Measurements from ENCODE around the gene SNRPD3.
"Not testable (repeated sequence)": the region's sequence is repeated elsewhere in the genome, so short reads cannot be mapped to it uniquely, and the experiment has no call there.

Gene SNRPD3

DNA sequence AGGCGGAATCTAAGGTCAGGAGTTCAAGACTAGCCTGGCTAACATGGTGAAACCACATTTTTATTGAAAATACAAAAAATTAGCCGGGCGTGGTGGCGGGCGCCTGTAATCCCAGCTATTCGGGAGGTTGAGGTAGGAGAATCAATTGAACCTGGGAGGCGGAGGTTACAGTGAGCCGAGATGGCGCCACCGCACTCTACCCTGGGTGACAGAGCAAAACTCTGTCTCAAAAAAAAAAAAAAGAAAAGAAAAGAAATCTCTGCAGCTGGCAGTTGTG is 37.7 kb downstream of the SNRPD3 start:
- DNase-seq: not testable (repeated sequence)

DNA sequence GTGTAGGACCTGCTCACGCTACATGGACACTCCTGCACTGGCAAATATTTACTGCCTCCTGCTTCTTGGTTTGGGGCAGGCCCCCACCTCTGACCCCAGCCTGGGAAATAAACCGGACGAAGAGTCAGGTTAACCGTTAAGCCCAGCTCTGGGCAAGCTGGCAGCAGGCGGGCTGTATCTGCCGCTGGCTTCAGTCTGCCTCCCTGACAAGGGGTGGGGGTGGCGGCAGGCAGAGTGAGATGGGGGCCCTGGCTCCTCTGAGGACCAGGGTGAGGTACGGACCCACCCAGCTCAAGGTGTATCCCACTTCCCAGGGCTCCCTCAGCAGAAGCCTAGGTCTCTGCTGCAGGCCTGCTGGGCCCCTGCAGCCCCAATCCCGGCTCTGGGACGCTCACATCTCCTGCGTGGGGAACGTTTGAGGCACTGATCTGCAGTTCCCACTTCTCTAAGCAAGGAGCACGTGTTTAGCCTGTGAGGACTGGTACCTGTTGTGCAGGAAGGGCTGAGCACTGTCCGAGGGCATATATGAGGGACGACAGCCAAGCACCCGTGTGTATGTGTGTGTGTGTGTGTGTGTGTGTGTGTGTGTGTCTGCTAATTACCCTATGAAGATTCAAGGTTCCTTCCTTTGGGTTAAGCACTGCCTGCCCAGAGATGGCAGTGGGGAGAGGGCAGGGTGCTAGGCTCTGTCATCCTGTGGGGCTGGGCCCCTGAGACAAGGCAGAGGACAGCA is 38.2 kb downstream of the SNRPD3 start:
- no peak for DNase-seq

DNA sequence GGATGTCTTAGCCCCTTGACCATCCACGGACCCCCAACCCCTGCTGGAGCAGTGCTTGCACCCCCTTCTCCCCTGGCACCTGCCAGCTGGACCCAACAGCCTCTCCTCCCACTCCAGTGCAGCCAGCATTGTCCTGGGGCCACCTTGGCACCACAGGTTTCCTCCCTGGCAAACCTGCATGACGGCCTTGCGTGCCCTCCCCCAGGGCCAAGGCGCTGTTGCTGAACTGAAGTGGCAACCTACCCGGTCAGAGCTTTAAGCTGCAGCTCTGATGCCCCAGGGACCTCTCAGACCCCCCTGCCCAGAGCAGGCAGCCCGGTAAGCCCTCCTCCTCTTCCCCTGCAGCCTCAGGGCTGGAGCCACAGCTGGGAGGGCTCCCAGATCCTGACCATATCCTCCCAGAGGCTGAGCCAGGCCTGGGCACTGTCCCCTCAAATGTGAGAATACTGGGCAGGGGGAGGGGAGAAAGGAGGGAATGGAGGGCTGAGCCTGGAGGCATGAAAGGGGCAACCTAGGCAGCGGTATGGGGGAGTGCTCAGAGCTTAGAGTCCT is 38.8 kb downstream of the SNRPD3 start:
- DNase-seq: no peak

DNA sequence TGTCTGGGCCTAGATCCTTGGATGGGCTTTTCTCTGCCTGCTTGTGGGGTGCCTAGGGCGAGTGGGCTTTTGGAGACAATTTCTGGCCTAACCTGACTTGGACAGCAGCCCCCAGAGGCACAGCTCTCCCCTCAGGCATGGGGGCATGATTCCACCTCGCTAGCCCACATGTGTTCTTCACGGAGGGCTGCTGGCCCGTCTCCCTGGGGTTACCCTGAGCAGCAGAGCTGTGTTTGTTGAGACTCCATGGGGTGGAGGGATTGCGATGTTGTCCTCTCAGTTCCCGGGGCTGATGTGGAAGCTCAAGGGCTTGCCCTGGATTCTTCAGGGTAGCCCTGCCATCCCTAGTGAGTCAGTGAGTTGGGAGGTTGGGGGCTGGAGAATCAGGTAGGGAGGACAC is 39.4 kb downstream of the SNRPD3 start:
- no peak for DNase-seq

DNA sequence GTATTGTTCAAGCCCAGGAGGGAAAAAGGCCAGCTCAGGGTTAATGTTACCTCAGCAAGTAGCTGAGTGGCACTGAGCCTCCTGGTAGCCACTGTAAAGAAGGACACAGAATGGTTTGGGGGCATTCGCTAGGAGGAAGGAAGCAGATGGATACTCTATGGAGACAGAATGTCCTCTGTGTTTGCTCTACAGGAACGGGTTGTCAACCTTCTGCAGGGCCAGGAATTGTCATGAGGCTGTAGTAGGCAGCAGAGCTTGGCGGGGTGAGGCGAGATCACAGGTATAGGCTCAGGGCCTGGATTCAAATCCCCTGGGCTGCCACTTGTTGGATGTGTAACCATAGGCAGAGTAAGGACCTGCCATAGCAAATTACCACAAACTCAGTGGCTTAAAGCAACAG is 40.1 kb downstream of the SNRPD3 start:
- no peak for DNase-seq

DNA sequence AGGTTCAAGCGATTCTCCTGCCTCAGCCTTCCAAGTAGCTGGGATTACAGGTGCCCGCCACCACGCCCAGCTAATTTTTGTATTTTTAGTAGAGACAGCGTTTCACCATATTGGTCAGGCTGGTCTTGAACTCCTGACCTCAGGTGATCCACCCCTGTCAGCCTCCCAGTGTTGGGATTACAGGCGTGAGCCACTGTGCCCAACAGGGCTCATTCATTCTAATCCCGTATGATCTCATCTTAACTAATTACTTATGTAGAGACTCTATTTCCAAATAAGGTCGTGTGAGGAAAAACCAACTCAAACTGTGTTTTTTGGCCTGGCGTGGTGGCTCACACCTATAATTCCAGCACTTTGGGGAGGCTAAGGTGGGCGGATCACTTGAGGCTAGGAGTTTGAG is 41.3 kb downstream of the SNRPD3 start:
- not testable (repeated sequence) for DNase-seq

DNA sequence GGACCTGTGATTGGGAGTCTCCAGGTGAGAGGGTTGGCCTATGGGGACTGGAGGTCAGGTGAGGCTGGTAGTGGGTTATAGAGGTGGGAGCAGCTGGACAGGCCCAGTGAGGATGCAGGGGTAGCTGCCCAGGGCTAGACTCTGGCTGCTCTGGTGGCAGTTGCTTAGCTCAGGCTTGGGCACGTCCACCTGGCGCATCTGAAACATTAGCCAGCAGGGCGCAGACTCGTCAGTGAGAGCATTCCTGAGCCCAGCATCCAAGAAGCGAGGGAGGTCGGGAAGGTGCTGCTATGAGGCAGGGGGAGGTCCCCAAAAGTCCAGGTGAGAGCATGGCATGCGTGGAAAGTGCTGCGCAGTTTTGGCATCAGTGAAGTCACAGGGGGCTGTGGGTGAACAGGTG is 43.7 kb downstream of the SNRPD3 start:
- DNase-seq: no peak

DNA sequence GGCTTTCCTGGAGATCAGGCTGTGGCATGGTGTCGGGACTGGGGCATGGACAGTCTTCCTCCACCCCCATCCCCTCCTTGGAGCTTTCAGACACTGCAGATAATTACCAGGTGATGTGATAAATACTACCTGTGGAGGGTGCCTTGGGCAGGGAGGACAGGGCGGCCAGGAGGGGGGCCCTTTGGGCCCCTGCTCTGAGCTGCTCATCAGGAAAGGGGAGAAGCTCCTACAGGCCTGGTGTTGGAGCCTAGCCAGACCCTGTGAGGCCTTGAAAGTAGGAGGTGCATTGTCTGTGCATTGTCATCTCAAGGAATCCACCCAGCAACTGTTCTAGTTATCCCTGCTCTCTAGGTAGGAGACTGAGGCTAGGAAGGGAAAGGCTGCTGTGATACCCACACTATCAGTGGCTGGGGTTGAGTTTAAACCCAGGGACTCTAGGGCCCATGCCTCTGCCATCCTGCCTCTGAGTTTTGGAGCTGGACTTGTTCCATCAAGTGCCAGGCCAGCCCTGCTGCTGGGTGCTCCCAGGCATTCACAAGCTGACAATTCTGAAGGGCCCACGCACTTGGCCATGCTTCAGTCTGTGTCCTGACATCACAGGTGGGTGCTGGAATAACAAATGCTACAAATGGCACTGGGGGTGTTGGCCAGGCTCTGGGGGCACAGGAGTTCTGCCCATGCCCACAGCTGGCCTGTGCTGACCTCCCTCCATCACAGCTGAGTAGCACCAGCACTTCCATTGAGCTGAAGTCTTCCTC is 44.3 kb downstream of the SNRPD3 start:
- DNase-seq: not testable (repeated sequence)

DNA sequence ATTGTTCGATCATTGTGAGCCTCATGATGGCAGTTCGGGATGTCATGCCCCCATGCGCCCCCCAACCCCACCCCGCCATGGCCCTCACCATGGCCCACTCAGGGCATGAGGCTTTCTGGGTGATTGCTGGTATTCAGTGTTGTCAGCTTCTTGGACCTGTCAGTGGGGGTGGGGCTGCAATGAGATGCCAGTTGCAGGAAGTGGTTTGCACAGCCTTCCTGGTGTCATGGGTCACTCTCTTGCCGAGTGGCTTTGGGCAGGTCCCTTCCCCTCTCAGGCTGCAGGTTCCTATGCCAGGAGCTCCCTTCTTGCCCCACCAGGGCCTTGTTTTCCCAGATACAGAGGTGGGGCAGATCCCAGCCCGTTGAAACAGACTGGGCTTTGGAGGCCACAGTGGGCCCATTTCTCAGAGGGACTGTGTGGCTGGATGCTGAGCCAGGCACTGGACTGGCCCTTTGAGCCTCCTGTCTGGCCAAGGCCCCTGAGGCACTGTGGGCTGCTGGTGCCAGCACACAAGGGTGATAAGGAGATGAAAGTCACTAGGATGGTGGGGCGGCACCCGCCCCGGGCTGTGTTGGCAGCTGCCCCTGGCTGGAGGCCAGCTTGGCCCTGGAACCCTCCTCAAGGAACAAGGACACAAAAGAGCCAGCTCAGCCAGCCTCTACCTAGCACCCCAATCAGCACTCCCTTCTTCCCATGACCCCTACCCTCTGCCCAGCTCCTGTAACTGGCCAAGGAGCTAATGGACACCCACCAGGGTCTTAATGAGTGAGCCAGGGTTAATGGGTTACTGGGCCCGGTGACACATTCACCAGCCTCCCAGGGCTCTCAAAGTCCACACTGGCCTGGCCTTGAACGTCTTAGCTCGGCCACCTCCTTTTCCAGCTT is 45.7 kb downstream of the SNRPD3 start:
- DNase-seq: peak in 1 of 2 experiments; percentile 29

DNA sequence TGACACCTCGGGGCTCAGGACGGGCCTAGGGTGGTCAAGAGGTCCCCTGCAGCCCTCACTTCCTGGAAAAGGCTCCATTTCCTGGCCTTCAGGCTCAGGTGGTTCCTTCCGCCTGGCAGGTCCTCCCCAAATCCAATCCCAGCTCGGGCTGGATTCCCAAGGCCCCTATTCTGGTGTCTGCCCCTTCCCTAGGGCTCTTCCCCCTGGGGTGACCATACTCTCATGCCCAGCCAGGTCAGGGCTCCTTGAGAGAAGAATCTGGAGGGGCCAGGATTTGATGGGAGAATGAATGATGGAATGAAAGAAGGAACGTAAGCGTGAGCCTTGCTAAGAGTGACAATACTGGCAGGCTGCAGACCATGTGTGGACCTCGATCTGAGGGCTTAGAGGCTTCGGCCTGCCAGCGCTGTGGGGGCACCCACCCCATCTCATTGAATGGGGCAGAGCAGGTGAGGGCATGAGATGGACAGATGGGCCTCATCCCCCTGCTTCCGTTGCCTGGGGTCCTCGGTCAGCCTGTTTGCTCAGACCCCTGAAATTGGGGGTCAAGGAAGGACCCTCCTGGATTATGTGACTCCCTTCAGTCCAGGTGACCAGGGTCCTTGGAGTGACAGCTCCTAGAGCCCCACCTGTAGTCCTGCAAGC is 46.4 kb downstream of the SNRPD3 start:
- not testable (repeated sequence) for DNase-seq

DNA sequence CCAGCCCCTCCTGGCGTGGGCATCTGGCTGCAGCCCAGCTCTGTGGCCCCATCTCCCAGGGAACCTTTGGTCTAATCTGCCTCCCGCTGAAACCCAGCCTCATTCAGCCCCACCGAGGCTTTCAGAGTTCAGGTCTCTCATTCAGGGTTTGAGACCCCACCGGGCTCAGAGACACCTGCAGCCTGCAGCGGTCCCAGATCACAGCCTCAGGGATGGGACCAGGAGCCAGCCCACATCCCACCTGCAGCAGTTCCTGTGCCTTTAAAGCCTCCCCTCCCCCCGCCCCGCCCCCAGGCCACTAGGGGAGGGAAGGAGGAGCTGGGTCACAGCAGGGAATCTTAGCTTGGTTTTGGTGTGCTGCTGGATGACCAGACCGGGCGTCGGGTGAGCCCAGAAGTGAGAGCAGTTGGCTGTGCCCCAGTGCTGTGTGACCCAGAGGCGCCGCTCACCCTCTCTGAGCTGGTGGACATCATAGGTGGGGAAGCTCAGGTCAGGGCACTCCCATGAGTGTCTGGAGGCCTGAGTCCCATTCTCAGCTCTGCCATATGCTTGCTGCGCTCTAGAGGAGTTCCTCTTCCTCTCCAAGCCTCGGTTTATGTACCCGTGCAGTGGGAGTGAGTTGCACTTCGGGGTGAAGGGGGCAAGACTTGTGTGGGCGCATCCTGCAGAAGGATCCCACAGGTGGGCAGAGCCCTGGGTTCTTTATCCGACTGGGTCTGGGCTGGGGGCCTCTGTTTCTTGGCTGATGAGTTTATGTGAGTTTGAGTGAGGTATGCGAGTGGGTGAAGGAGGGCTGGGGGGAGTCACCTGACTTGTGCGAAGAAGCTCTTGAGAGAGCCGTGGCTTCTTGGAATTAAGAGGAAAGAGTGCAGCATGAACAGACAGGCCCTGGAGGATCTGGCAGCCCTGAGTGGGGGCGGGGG is 47.3 kb downstream of the SNRPD3 start, which contains the start of gene GGT1:
GGT1 (plus strand) TSS at position 347 of the 923 bp plus-strand sequence. CDS start 7,889 bp downstream, outside the sequence.
- not testable (repeated sequence) for DNase-seq

DNA sequence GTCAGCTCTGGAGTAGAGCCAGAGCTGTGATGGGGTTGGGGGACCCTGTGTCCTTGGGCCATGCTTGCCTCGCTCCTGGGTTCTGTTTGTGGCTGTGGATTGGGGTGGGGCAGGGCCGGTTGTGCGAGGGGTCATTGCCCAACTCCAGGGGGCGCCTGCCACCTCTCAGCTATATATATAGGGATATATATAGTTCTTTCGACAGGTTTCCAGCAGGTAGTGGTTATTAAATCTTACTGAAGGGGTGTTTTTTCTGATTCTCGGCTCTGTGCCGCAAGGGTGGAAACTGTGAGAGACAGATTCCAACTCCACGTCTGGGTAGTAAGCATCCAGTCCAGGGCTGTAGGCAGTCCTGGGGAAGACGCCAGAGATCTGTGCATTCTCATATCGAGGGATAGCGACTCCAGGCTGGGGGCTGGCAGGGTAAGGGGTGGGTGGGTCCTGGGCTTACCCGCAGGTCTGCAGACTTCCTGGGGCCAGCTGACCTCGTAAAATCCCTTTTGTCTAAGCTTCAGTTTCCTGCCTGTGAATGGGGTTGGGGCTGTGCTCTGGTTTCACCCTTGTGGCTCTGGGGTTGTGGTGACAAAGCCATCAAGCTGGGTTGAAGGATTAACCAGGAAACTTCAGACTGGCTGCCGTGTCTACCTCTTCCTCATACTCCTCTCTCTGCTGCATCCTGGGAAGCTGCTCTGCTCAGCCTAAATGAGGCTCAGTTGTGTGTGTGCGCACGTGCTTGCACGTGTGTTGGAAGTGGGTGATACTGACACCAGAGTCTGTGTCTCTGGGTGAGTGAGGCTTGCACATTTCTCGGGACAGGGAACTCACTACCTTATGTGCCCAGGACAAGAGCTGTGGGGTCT is 48.2 kb downstream of the SNRPD3 start:
- not testable (repeated sequence) for DNase-seq

DNA sequence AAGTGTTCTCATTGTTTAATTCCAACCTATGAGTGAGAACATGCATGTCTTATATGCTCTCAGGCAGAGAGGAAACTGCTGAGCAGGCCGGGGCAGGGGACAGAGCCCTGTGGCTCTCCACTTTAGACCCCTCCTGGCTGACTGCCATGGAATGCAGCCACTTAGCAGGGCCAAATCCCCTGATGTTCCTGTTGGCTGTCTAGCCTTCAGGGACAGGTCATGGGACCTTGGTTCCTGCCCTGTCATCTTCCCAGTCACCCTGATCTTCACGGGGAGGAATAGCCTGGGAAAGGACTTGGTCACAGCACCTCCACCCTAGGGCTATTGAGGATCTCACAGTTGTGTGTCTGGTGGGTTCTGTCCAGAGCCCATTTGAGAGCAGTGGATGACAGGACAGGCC is 50.5 kb downstream of the SNRPD3 start:
- DNase-seq: not testable (repeated sequence)

DNA sequence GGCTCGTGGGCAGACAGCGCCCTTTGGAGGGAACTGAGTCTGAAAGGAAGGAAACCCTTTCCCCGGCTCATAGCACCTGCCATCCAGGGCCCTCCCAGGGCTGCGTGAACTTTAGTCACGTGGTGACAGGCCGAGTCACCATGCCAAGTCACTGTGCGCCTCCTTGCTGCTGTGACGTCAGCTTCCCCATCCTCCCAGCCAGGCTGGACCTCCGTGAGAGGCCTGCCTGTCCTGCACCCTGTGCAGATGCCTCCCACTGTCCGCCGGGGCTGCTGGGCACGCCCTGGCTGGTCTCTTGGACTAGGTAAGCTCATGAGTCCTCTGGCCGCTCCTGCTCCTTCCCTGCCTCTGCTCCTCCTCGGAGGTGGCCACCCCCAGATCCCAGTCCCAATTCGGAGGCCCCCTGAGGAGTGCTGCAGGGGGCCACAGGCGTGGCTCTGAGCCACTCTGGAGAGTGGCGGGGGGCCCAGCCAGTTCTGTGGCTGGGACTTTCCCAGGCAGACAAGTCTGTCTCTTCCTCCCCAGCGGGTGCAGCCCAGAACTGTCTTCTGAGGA is 51.7 kb downstream of the SNRPD3 start:
- not testable (repeated sequence) for DNase-seq

DNA sequence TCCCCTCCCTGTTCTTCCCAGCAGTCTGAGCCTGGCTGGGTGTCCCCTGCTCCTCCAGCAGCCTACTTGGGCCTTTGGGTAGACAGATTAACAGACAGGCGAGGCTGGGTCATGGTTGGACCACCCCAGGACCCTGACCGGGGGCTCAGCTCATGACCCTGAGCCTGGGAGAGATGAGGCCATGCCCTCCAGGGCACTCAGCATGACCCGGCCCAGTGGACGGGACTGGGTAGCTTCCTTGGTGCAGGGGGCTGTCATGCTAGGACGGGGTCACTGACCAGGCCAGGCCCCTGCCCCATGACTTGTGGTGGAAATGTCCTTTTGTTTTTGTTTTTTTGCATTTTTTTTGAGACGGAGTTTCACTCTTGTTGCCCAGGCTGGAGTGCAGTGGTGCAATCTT is 52.5 kb downstream of the SNRPD3 start:
- not testable (repeated sequence) for DNase-seq

DNA sequence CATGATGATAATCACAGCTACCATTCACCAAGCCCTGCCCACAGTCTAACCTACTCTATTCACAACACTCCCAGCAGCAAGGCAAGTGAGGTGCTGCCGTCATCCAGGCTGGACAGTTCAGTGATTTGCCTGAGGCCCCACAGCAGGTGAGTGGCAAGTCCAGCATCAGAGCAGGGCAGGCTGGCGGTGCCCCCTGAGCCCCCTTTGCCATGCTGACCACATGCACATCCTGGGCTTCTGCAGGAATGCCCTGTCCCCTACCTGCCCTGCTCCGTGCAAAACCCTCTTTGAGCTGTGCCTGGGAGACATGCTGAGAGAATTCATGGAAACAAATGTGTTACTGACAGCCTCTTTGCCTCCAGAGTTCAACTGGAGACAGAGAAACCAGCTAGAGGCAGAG is 54.1 kb downstream of the SNRPD3 start:
- DNase-seq: not testable (repeated sequence)

DNA sequence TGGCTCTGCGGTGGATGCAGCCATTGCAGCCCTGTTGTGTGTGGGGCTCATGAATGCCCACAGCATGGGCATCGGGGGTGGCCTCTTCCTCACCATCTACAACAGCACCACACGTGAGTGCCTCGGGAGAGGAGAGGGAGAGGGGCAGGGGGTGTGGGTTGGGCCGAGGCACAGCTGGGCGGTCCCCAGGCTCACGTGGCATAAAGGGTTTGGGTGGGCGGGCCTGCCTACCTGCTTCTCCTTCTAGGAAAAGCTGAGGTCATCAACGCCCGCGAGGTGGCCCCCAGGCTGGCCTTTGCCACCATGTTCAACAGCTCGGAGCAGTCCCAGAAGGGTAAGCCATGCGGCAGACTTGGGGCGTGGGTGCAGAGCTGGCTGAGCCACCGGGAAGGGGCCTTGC is 59.0 kb downstream of the SNRPD3 start:
- not testable (repeated sequence) for DNase-seq

DNA sequence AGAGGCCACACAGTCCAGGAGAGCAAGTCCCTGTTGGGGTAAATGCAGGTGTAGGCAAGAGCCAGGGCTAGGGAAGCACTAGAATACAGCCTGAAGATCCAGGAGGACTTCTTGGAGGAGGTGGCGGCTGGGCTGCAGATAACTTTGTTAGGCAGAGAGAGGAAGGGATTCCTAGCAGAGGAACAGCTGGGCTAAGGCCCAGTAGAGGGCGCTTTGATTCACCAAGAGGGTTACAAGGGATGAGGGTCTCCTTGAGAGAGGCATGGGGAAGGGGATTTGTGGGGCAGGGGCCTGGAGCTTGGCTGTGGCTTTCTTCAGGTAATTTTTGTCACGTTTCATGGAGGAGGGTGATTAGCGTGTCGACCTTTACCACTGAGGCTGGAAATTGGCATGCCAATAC is 65.4 kb downstream of the SNRPD3 start:
- not testable (repeated sequence) for DNase-seq

DNA sequence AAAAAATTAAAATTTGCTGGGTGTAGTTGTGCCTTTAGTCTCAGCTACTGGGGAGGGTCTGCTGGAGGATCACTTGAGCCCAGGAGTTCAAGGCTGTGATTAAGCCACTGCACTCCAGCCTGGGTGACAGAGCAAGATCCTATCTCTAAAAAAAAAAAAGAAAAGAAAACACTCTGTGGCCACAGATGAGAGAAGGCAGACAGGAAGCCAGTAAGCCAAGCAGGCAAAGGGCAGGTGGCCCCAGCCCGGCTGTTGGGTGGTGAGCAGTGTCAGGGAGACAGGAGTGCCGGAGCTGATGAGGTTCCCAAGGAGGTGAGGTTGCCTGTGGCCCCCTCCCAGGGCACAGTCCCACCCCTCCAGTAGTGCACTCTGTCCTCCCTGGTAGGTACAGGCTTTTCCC is 66.8 kb downstream of the SNRPD3 start:
- not testable (repeated sequence) for DNase-seq
